DND-41 (cell line): Measurements from ENCODE around the gene KBTBD13.
"Not testable (repeated sequence)": the region's sequence is repeated elsewhere in the genome, so short reads cannot be mapped to it uniquely, and the experiment has no call there.

Experiments
- ATAC-seq: fragments of 200-7000 bp; cut with Tn5 transposase; 3 replicates; pipeline ENCODE4 v1.9.1; 2021; ENCODE audit warnings: low read depth; ENCODE audit not compliant: insufficient read depth
- DNase-seq: peaks from one replicate; pipeline ENCODE4 v3.0.0-alpha.2; 2020
- H2AFZ ChIP-seq: 2 replicates; pipeline ENCODE4 v1.6.0; 2012; ENCODE audit warnings: low read depth, low read length
- H3K27ac ChIP-seq: 2 replicates; pipeline ENCODE4 v1.5.1; 2012; ENCODE audit warnings: low read length, inconsistent platforms
- H3K27me3 ChIP-seq: fragments of 200-600 bp; sonication (generic); 2 replicates; pipeline ENCODE4 v1.6.0; 2012; ENCODE audit warnings: low read length, mild to moderate bottlenecking, inconsistent platforms; ENCODE audit not compliant: insufficient read depth, poor library complexity
- H3K36me3 ChIP-seq: 2 replicates; pipeline ENCODE4 v1.5.1; 2012; ENCODE audit warnings: low read length, inconsistent platforms; ENCODE audit not compliant: insufficient read depth
- H3K4me1 ChIP-seq: 2 replicates; pipeline ENCODE4 v1.5.1; 2012; ENCODE audit warnings: mild to moderate bottlenecking, low read length; ENCODE audit not compliant: insufficient read depth
- H3K4me2 ChIP-seq: 2 replicates; pipeline ENCODE4 v1.6.0; 2012; ENCODE audit warnings: mild to moderate bottlenecking, moderate library complexity, low read length, inconsistent platforms; ENCODE audit not compliant: insufficient read depth
- H3K4me3 ChIP-seq, 2 experiments: fragments of 200-600 bp in 1 of 2; shearing (Covaris generic) in 1 of 2; 2 replicates each; pipeline ENCODE4 v1.5.1; 2012 to 2016; ENCODE audit warnings: inconsistent platforms in 2 of 2, low read length in 2 of 2, mild to moderate bottlenecking in 2 of 2, low read depth in 1 of 2, moderate library complexity in 1 of 2
- H3K79me2 ChIP-seq: 2 replicates; pipeline ENCODE4 v1.6.0; 2012; ENCODE audit warnings: low read length, inconsistent platforms; ENCODE audit not compliant: insufficient read depth
- H3K9ac ChIP-seq: 2 replicates; pipeline ENCODE4 v1.6.0; 2012; ENCODE audit warnings: low read depth, mild to moderate bottlenecking, inconsistent platforms, low read length, moderate library complexity
- H3K9me3 ChIP-seq: 2 replicates; pipeline ENCODE4 v1.5.1; 2012; ENCODE audit warnings: low read length, moderate library complexity, mild to moderate bottlenecking, inconsistent platforms; ENCODE audit not compliant: insufficient read depth, severe bottlenecking
- H4K20me1 ChIP-seq: 2 replicates; pipeline ENCODE4 v1.6.0; 2012; ENCODE audit warnings: low read length; ENCODE audit not compliant: insufficient read depth
- EZH2 ChIP-seq: IDR thresholded peaks from 3 replicates; pipeline ENCODE4 v1.6.1; 2012; ENCODE audit warnings: borderline replicate concordance, low read depth, mild to moderate bottlenecking, moderate library complexity, low read length, inconsistent platforms; ENCODE audit not compliant: severe bottlenecking
- TF ChIP-seq, protein P1 (sequence below): IDR thresholded peaks from 2 replicates; pipeline ENCODE4 v1.5.1; 2012; ENCODE audit warnings: borderline replicate concordance, low read length, moderate library complexity, mild to moderate bottlenecking; ENCODE audit not compliant: poor library complexity, severe bottlenecking; ENCODE audit errors: extremely low read depth

Gene KBTBD13

DNA sequence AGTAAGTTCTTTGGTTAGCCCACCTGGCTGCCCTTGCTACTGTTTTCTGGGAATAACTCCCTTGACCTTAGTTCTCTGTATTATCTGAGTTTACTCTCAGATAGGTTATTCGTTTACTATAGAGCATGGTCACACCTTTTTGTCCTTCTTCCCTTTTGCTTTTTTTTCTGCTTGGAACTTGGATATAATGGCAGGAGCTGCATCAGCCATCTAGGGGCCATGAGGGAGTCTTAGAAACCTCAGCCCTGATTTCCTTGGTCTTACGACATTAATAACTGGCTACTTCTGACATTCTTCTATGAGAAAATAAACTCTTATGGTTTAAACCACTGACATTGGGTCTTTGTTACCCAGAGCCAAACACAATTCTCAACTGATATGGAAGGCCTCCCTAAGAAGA is 34.8 kb upstream of the KBTBD13 start:
- H3K4me3 ChIP-seq: no peak overlapping the region
- ATAC-seq (no peak), DNase-seq (no peak)
- no peak overlapping the region for H2AFZ ChIP-seq
- no peaks in the 10 kb centered on the region for H3K36me3 ChIP-seq
- H3K27ac ChIP-seq: no peak overlapping the region
- no peaks in the 10 kb centered on the region for H3K9me3 ChIP-seq
- H4K20me1 ChIP-seq: no peaks in the 10 kb centered on the region
- no peaks in the 10 kb centered on the region for H3K4me1 ChIP-seq
- H3K79me2 ChIP-seq: no peaks in the 10 kb centered on the region
- H3K4me2 ChIP-seq: no peak overlapping the region
- no peaks in the 10 kb centered on the region for H3K27me3 ChIP-seq
- H3K9ac ChIP-seq: no peak overlapping the region
- TF ChIP-seq EZH2: no peak
- TF ChIP-seq, protein P1, sequence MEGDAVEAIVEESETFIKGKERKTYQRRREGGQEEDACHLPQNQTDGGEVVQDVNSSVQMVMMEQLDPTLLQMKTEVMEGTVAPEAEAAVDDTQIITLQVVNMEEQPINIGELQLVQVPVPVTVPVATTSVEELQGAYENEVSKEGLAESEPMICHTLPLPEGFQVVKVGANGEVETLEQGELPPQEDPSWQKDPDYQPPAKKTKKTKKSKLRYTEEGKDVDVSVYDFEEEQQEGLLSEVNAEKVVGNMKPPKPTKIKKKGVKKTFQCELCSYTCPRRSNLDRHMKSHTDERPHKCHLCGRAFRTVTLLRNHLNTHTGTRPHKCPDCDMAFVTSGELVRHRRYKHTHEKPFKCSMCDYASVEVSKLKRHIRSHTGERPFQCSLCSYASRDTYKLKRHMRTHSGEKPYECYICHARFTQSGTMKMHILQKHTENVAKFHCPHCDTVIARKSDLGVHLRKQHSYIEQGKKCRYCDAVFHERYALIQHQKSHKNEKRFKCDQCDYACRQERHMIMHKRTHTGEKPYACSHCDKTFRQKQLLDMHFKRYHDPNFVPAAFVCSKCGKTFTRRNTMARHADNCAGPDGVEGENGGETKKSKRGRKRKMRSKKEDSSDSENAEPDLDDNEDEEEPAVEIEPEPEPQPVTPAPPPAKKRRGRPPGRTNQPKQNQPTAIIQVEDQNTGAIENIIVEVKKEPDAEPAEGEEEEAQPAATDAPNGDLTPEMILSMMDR: no peak

DNA sequence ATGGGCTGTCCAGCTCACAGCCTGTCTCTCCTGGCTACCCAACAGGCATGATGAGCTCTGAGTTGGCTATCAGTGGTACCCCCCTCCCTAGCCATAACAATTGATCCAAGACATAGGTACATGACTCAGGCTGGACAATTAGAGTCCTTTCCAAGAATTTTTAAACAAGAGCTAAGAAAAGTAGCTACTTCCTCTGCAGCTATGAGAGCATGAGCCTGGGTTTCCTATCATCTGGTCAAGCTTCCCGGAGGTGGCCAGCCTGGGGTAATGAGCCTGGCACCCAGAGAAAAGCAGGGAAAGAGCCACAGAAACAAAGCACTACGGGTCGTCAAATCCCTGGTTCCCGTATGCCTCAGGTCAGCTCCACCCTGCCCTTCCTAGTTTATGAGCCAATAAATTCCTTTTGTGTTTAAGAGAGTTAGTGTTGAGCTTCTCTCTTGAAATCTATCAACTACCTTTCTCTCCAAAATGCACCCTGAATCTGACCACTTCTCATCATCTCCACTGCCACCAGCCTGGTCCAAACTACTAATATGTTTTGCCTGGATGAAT is 33.7 kb upstream of the KBTBD13 start:
- Histone ChIP-seq H3K4me3 (no peak overlapping the region), H3K27me3 (no peaks in the 10 kb centered on the region), H3K36me3 (no peaks in the 10 kb centered on the region), H3K4me2 (no peak overlapping the region), H3K9me3 (no peaks in the 10 kb centered on the region), H3K79me2 (no peaks in the 10 kb centered on the region), H3K9ac (no peak overlapping the region), H3K27ac (no peak overlapping the region), H2AFZ (no peak overlapping the region), H4K20me1 (no peaks in the 10 kb centered on the region), H3K4me1 (no peaks in the 10 kb centered on the region)
- DNase-seq (no peak), ATAC-seq (no peak)
- TF ChIP-seq EZH2: no peak
- TF ChIP-seq, protein P1: no peak

DNA sequence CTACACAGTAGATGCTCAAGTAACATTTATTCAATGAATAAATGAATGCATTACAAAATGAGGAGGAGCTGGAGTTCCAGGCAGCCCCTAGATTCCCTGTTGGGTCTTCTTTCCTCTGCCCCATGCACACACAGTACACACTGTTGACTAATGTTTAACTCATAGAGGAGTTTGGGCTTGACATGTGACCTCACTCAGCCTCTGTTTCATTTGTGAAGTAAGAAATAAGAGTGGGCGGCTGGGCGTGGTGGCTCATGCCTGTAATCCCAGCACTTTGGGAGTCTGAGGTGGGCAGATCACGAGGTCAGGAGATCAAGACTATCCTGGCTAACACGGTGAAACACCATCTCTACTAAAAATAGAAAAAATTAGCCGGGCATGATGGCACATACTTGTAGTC is 32.3 kb upstream of the KBTBD13 start:
- H4K20me1 ChIP-seq, H3K9me3 ChIP-seq, H3K36me3 ChIP-seq, ATAC-seq, H3K4me3 ChIP-seq, DNase-seq, H3K79me2 ChIP-seq, H3K27ac ChIP-seq, H2AFZ ChIP-seq, H3K9ac ChIP-seq, H3K4me2 ChIP-seq, H3K27me3 ChIP-seq, H3K4me1 ChIP-seq: not testable (repeated sequence)

DNA sequence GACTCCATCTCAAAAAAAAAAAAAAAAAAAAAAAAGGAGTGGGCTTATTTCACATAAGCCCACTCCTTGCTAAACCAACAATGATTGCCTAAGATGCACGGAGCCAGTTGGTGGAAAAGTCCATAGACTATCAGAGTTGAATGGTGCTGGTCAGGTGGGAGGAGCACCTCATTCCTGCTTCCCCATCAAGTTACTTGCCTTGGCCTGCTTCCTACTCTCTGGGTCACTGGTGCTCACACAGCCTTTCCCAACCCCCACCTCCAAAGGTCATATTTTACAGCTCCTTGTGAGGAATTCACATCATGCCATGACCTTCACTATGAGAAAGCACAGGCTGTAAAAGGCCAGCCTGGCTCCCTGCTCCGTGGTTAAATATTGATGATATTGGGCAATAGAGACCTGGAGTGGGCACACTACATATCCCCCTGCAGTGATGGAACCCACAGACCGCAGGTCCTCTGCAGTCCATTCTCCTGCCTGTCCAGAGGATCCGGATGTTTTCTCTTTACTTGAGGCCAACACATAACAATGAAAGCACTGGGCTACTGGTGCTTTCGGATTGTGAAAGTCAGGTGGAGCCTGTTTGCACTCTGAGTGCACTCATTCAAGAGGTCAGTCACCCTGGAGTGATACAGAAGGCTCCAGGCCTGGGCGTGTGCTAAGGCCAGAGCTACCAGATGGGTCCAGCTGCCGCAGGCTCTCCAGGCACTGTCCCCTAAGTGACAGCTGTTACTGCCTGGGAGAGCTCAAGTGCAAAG is 31.6 kb upstream of the KBTBD13 start, which contains the start of gene SLC51B:
SLC51B (plus strand) TSS at position 664 of the 758 bp plus-strand sequence. CDS start 4,618 bp downstream, outside the sequence.
- H3K4me1 ChIP-seq: peaks cover 11% of the 10 kb centered on the region
- no peak within 1 kb of the TSS for H2AFZ ChIP-seq
- no peak within 1 kb of the TSS for H3K4me3 ChIP-seq
- no peaks in the 10 kb centered on the region for H3K79me2 ChIP-seq
- TF ChIP-seq EZH2: no peak
- TF ChIP-seq, protein P1: no peak
- ATAC-seq (no peak), DNase-seq (no peak)
- no peak within 1 kb of the TSS for H3K27ac ChIP-seq
- H3K27me3 ChIP-seq: no peaks in the 10 kb centered on the region
- H4K20me1 ChIP-seq: no peaks in the 10 kb centered on the region
- H3K4me2 ChIP-seq: no peak within 1 kb of the TSS
- H3K9ac ChIP-seq: no peak within 1 kb of the TSS
- no peaks in the 10 kb centered on the region for H3K36me3 ChIP-seq
- H3K9me3 ChIP-seq: no peaks in the 10 kb centered on the region
